HL-60 (cell line): ENCODE measurements around the gene CYP8B1.

Source experiments
- DNase-seq, 2 experiments: peaks; one replicate each; pipeline ENCODE4 v3.0.0-alpha.2; 2010 to 2020; ENCODE audit warnings: low read depth in 1 of 2, low spot score in 1 of 2
- H3K27ac ChIP-seq: fragments of 250-450 bp; sonication (Bioruptor Pico); replicated peaks from 2 replicates; pipeline ENCODE4 v1.5.1; 2020; ENCODE audit warnings: mild to moderate bottlenecking, moderate library complexity
- H3K27me3 ChIP-seq: fragments of 250-450 bp; sonication (Bioruptor Pico); 2 replicates; pipeline ENCODE4 v1.5.1; 2021; ENCODE audit warnings: mild to moderate bottlenecking, moderate library complexity; ENCODE audit not compliant: insufficient read depth, poor library complexity, severe bottlenecking
- H3K4me3 ChIP-seq: replicated peaks from 2 replicates; pipeline ENCODE4 v1.5.1; 2011; ENCODE audit warnings: mild to moderate bottlenecking, control low read depth, low read length; ENCODE audit not compliant: insufficient read depth
- GABPA ChIP-seq: IDR thresholded peaks from 2 replicates; pipeline ENCODE4 v1.6.1; 2012; ENCODE audit warnings: low read depth
- POLR2AphosphoS5 ChIP-seq: IDR thresholded peaks from 2 replicates; pipeline ENCODE4 v1.6.1; 2012; ENCODE audit warnings: low read depth
- SPI1 ChIP-seq: IDR thresholded peaks from 2 replicates; pipeline ENCODE4 v1.6.1; 2012; ENCODE audit warnings: low read depth, mild to moderate bottlenecking, borderline replicate concordance
- TF ChIP-seq, protein P1 (sequence below): IDR thresholded peaks from 2 replicates; pipeline ENCODE4 v1.6.1; 2012; ENCODE audit warnings: low read depth; ENCODE audit not compliant: insufficient replicate concordance
- TF ChIP-seq, protein P2 (sequence below): IDR thresholded peaks from one replicate; pipeline ENCODE4 v1.5.1; 2011; ENCODE audit warnings: low read length, control low read depth, inconsistent platforms; ENCODE audit not compliant: insufficient read depth

The CYP8B1 gene

DNA sequence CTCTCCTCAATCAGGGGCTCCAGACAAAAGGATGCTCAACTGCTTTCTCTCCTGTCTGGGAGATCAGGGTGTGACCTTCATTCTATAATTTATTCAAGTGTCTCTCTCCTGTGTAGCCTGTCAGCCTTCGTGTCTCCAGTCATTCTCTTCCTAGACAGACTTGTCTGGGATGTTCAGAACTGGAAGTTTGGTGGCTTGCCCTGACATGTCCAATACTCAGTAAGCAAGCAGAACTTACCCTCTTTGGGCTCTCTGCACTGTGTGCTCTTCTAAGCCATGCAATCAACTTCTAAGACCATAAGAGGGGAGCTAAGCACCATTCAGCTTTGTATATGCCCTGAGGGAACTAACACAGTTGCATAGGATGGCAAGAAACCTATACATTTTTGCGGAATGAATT is 52.3 kb downstream of the CYP8B1 start:
- Histone ChIP-seq H3K4me3 (no peak overlapping the region), H3K27me3 (no peaks in the 10 kb centered on the region), H3K27ac (no peak overlapping the region)
- no peak for DNase-seq
- TF ChIP-seq POLR2AphosphoS5 (no peak), GABPA (no peak), SPI1 (no peak)
- TF ChIP-seq, protein P1, sequence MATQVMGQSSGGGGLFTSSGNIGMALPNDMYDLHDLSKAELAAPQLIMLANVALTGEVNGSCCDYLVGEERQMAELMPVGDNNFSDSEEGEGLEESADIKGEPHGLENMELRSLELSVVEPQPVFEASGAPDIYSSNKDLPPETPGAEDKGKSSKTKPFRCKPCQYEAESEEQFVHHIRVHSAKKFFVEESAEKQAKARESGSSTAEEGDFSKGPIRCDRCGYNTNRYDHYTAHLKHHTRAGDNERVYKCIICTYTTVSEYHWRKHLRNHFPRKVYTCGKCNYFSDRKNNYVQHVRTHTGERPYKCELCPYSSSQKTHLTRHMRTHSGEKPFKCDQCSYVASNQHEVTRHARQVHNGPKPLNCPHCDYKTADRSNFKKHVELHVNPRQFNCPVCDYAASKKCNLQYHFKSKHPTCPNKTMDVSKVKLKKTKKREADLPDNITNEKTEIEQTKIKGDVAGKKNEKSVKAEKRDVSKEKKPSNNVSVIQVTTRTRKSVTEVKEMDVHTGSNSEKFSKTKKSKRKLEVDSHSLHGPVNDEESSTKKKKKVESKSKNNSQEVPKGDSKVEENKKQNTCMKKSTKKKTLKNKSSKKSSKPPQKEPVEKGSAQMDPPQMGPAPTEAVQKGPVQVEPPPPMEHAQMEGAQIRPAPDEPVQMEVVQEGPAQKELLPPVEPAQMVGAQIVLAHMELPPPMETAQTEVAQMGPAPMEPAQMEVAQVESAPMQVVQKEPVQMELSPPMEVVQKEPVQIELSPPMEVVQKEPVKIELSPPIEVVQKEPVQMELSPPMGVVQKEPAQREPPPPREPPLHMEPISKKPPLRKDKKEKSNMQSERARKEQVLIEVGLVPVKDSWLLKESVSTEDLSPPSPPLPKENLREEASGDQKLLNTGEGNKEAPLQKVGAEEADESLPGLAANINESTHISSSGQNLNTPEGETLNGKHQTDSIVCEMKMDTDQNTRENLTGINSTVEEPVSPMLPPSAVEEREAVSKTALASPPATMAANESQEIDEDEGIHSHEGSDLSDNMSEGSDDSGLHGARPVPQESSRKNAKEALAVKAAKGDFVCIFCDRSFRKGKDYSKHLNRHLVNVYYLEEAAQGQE, result no peak
- TF ChIP-seq, protein P2, sequence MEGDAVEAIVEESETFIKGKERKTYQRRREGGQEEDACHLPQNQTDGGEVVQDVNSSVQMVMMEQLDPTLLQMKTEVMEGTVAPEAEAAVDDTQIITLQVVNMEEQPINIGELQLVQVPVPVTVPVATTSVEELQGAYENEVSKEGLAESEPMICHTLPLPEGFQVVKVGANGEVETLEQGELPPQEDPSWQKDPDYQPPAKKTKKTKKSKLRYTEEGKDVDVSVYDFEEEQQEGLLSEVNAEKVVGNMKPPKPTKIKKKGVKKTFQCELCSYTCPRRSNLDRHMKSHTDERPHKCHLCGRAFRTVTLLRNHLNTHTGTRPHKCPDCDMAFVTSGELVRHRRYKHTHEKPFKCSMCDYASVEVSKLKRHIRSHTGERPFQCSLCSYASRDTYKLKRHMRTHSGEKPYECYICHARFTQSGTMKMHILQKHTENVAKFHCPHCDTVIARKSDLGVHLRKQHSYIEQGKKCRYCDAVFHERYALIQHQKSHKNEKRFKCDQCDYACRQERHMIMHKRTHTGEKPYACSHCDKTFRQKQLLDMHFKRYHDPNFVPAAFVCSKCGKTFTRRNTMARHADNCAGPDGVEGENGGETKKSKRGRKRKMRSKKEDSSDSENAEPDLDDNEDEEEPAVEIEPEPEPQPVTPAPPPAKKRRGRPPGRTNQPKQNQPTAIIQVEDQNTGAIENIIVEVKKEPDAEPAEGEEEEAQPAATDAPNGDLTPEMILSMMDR, result no peak

DNA sequence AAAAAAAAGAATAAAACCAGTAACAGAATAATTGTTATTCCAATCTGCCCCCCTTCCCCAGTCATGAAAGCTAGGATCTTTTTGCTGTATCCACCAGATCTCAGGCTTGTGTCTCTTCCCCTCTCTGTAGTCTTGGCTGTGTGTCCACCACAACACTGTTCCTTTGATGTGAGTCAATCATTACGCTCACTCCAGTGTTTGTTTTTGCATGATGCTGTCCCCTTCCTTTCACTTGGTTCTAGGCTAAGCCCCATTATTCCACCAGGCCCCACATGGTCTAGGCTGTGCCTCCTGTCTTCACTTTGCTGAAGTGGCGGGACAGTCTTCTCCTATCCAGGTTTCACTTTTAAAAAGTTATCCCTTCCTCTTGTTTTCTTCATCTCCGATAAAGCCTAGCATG is 52.9 kb downstream of the CYP8B1 start:
- H3K27ac ChIP-seq, result no peak overlapping the region
- H3K27me3 ChIP-seq, result no peaks in the 10 kb centered on the region
- H3K4me3 ChIP-seq, result no peak overlapping the region
- no peak for DNase-seq
- TF ChIP-seq GABPA (no peak), POLR2AphosphoS5 (no peak)
- TF ChIP-seq, protein P2, result no peak
- TF ChIP-seq, protein P1, result no peak
